KOPT-K1 (cell line): Measurements from ENCODE around the gene DHRS13.
A peak's percentile ranks its signal among the peaks of the same experiment; 100 is the strongest.

Experiments
- H3K27ac ChIP-seq: fragments of 200-600 bp; sonication (generic); 2 replicates; pipeline ENCODE4 v1.5.1; 2016; ENCODE audit warnings: antibody characterized with exemption, mild to moderate bottlenecking, low read depth, low read length; ENCODE audit not compliant: poor library complexity, severe bottlenecking
- H3K36me3 ChIP-seq: fragments of 200-600 bp; sonication (generic); 2 replicates; pipeline ENCODE4 v1.5.1; 2017; ENCODE audit warnings: antibody characterized with exemption, mild to moderate bottlenecking, low read length, moderate library complexity; ENCODE audit not compliant: insufficient read depth
- H3K9me3 ChIP-seq: fragments of 200-600 bp; sonication (generic); 2 replicates; pipeline ENCODE4 v1.5.1; 2017; ENCODE audit warnings: antibody characterized with exemption, low read length, mild to moderate bottlenecking; ENCODE audit not compliant: insufficient read depth, poor library complexity, severe bottlenecking

DHRS13 gene, protein sequence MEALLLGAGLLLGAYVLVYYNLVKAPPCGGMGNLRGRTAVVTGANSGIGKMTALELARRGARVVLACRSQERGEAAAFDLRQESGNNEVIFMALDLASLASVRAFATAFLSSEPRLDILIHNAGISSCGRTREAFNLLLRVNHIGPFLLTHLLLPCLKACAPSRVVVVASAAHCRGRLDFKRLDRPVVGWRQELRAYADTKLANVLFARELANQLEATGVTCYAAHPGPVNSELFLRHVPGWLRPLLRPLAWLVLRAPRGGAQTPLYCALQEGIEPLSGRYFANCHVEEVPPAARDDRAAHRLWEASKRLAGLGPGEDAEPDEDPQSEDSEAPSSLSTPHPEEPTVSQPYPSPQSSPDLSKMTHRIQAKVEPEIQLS

DNA sequence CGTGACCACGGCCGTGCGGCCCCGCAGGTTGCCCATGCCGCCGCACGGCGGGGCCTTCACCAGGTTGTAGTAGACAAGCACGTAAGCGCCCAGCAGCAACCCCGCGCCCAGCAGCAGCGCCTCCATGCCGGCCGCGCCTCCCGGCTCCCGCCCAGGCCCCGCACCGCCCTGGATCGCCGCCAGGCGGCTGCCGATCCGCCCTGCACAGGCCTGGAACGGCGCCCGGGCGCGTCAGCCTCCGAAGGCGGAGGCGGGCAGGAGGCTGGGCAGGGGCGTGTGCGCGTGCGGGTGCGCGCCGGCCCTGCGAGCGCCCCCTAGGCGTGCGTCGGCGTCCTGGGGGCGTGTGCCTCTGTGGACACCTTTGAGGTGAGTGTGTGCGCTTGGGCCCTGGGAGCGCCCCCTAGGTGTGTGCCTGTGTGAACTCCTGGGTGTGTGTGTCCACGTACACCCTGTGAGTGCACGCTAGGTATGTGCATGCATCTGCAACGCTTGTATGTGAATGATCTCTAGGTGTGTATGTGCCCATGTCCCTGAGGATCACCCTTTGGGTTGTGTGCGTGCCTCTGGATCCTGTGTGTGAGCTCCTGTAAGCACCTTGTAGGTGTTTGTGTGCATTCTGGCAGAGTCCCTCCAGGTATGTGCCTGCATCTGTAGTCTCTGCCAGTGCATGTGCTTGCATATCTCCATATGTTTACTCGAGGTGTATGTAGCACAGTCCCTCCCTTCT lies at the start of gene DHRS13:
Gene DHRS13 (minus strand): TSS at position 261 of the 727 bp plus-strand sequence. CDS start 135 bp downstream, at position 126.
- peak within 1 kb of the TSS; percentile 76 for H3K27ac ChIP-seq
- peaks cover 39% of the 10 kb centered on the region for H3K36me3 ChIP-seq
- H3K9me3 ChIP-seq, result no peaks in the 10 kb centered on the region

DNA sequence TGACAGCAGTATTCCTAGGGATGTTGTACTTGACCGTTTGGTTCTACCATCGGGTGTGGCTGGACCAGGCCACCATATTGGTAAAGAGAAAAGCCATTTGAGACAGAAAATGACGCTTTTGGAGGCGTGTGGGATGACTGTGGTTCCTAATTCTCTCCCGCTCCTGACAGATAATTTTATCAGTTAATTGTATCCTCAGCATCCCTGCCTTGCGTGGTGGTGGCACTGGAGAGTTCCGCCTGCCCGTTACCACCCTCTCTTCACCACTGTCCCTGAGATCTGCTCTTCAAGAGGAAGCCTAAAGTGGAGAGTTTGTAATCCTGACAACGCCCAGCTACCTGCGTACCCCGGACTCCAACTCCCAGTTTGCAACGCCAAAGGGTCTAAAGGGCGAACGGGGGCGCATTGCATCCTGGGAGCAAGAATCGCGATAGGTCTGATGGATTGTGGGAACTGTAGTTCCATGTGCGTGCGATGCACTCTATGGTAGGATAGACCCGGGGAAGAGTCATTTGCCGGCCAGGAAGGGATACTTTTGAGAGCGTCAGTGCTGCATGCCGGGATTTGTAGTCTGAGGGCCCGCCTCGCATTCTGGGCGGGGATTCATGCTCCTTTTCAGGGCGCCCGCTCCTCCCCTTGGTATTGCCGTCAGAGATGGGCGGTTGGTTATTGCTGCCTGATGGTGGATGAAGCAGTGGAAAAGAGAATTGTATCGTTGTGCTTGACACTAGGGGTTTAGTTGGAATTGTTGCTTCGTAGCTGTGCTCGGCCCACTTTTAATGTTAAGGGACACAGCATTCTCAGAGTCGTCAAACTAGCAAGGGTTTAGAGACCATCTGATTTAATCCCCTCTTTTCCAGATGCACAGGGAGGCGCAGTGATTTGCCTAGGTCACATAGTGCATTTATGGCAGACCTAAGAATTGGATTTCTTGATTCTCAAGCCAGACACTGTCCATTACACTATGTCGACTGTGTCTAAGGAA lies 49.4 kb upstream of the DHRS13 start:
- H3K36me3 ChIP-seq, result peaks cover 5% of the 10 kb centered on the region; the same call in 1 of the 2 replicates
- H3K27ac ChIP-seq, result peak overlapping the region; percentile 86
- H3K9me3 ChIP-seq, result no peaks in the 10 kb centered on the region

DNA sequence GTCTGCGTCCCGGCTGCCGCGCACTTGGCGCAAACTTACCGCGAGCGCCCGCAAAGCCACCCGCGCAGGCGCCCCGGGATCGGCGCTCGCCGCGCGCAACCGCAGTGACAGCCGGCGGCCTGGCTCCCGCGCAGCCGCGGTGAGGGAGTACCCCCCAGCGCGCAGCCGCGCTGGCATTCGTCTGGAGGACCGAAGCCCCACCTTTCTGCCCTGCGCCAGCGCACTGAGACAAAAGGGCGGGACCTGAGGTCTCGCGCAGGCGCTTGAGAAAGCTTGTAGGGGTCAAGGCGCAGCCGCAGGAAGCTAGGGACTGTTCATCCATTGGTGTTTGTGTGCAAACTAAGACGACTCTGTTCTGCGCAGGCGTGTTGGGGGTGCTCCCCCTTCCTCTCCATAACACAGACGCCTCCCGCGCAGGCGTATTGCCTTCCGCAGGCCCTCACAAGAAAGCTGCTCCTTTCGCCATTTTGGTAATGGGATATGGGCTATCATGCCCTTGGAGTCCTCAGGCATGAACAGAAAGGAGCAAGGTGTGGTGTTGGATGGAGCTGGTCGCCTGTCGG lies 48.6 kb upstream of the DHRS13 start, which contains the start of gene PHF12:
Gene PHF12 (minus strand): TSS at position 91 of the 563 bp plus-strand sequence. CDS start 558 bp downstream, outside the sequence.
- Histone ChIP-seq H3K36me3 (peaks cover 12% of the 10 kb centered on the region), H3K27ac (peak within 1 kb of the TSS; percentile 94), H3K9me3 (no peaks in the 10 kb centered on the region)

DNA sequence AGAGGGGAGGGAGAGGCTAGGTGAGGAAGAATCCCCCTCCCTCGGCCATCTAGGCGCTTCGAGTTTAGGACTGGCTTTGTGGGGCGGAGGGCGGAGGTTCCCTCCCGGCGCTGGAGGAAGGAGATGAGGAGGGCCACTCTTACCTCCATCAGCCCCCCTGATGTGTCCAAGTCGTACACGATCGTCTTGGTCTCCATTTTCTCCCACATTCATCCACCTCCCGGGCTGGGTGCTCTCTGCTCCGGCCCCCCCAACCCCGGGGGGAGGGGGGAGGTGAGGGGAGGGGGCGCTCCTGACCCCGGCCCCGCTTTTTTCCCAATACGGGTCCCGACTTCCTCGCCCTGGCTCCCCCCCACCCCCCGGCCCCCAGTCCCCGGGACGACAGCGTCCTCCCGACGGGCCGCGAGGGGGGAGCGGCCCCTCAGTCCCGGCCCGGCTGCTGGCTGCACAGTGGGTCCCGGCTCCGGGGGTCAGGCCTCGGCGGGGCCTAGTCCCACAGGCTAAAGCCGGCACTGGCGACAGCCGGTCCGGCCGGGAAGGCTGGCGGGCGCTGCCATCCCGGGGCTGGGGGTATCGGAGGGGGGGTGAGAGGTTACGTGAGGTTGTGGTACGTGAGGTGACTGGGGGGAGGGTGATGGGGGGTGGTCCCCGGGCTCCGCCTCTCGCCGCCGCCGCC lies 48.0 kb upstream of the DHRS13 start:
- Histone ChIP-seq H3K27ac (peak overlapping the region; percentile 94), H3K36me3 (peaks cover 19% of the 10 kb centered on the region), H3K9me3 (no peaks in the 10 kb centered on the region)

DNA sequence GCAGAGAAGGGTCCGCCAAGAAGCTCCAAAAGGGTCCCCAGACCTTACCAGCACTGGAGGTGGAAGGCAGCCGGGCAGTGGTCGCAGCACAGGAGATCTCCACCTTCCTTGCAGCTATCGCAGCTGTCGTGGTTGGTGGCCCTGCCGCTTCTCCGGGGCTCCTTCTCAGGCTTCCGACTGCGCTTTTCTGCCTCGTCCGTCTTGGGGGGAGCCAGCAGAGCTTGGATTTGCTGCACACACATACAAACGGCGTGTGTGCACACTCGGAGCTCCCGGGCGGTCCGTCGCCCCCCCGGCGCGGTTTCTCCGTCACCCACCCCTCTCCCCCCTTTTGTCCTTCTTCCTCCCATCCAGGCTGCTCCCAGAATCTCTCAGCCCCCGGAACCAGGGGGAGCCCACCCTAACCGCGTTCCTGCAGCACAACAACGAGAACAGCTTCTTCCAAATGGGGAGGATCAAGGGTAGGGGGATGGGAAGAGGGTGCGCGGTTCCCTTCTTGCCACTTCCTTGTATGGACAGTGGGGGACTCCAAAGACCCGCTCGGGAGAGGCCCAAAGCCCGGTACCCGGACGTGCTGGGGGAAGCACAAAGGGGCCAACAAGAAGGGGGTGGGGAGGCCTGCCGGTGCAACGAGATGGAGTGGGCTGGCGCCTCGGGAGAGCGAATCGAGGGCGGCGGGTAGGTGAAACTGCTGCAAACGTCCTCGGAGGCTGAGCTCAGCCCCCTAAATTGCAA lies 47.3 kb upstream of the DHRS13 start:
- H3K9me3 ChIP-seq, result no peaks in the 10 kb centered on the region
- peaks cover 26% of the 10 kb centered on the region for H3K36me3 ChIP-seq
- peak overlapping the region; percentile 94 for H3K27ac ChIP-seq

DNA sequence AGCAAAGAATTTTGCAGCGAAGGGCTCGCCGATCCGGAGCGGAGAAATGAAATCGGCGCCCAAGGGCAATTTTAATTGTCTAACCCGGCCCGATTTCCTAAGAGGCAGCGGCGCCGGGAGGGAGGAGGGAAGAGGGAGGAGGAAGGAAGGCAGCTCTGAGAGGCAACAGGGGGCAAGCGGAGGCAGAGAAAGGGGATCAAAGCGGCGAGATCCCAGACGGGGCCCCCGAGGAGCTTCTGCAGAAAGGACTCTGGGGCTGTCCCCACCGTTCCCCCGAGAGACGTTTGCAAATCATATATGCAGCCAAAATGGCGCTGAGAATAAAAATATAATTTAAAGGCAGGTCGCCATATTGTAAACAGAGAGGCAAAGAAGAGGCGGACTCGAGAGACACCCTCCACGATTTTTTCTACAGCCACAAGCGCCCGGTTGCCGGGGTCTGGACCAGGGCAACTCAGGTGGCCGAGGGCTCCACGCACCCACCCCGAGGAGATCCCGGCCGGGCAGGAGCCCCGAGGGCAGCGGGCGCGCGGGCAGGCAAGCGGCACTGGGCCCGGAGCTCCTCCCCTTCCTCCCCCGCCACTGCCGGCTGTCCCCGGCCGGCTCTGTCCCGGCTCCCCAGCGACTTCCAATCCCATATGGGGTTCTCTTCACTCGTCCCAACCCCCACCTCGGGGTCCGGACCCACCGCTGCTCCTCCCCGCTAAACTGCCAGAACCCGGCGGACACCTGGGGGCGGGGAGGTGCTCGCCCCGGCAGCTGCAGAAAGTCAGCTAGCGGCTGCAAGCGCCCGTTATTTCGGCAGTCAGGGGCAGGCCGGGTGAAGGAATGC lies 46.5 kb upstream of the DHRS13 start:
- peaks cover 34% of the 10 kb centered on the region for H3K36me3 ChIP-seq
- peak overlapping the region; percentile 94 for H3K27ac ChIP-seq
- H3K9me3 ChIP-seq, result no peaks in the 10 kb centered on the region

DNA sequence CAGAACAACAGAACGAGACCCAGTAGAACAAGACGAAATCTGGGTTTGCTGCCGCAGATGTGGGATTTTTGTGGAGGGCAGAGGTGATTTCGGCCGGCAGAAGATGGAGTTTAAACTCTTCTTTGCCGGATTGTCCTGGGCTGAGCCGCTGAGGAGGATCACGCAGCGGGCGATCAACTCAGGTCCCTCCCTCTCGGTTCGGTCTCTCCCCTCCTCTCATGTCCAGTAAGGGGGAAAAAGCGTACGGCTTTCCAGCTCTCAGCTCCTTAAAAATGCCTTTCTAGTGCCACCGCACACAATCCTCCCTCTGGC lies 46.0 kb upstream of the DHRS13 start:
- peaks cover 39% of the 10 kb centered on the region for H3K36me3 ChIP-seq
- no peaks in the 10 kb centered on the region for H3K9me3 ChIP-seq
- peak overlapping the region; percentile 94 for H3K27ac ChIP-seq

DNA sequence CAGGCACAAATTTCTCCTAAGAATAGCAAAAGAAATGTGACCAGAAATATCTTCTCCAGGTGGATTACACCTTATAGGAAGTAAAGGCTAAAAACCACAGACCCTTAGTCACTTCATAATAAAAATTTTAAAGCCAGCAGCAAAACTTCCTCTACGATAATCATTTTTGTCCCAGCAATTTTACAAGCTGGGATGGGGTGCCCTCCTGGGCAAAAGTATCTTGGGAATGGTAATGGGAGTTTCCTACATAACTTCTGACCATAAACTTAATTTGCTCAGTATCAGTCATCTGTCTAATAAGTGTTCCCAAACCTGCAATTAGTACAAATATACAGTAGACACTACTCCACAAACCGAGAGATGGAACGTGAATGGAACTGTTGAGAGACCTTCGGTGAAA lies 45.5 kb upstream of the DHRS13 start:
- peaks cover 44% of the 10 kb centered on the region for H3K36me3 ChIP-seq

DNA sequence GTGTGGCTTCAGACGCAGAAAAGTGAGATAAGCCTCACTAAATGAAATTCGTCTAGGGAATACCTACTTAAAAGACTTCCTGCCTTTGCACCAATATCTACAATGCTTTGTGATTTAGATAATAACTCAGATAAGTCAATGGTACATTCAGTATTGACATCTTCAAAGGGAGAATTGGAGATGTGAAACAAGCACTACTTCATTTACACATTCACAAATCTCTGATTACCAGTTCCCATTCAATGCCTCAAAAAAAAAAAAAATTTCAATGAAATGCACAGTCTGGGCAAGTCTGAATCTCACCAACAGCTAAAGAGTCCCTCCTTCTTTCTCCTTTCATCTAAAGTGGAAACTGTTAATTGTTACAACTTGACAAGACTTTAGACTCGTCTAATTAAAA lies 44.8 kb upstream of the DHRS13 start:
- no peaks in the 10 kb centered on the region for H3K9me3 ChIP-seq
- peak overlapping the region; percentile 94 for H3K27ac ChIP-seq
- peaks cover 50% of the 10 kb centered on the region for H3K36me3 ChIP-seq

More for the DNA sequence above, 45.5 kb upstream of the DHRS13 start:
- Histone ChIP-seq H3K9me3 (no peaks in the 10 kb centered on the region), H3K27ac (peak overlapping the region; percentile 94)

DNA sequence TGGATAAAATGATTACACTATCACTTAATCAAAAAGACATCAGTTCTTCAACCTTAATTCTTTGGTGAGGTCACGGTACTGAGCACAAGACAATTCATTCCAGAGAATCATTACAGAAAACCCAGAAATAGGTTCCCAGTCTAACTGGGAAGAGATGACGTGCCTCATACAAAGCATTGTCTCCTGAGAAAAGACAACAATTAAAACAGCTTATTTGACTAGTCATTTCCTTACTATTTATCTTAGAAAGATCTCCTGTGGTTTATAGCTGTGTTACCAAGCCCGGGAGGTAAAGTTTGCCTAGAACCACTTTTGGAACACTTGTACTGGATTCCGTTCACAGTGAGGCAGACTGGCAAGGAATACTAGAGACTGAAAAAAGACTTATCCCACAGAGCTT lies 43.4 kb upstream of the DHRS13 start:
- H3K9me3 ChIP-seq, result no peaks in the 10 kb centered on the region
- H3K36me3 ChIP-seq, result peaks cover 60% of the 10 kb centered on the region
- no peak overlapping the region for H3K27ac ChIP-seq

DNA sequence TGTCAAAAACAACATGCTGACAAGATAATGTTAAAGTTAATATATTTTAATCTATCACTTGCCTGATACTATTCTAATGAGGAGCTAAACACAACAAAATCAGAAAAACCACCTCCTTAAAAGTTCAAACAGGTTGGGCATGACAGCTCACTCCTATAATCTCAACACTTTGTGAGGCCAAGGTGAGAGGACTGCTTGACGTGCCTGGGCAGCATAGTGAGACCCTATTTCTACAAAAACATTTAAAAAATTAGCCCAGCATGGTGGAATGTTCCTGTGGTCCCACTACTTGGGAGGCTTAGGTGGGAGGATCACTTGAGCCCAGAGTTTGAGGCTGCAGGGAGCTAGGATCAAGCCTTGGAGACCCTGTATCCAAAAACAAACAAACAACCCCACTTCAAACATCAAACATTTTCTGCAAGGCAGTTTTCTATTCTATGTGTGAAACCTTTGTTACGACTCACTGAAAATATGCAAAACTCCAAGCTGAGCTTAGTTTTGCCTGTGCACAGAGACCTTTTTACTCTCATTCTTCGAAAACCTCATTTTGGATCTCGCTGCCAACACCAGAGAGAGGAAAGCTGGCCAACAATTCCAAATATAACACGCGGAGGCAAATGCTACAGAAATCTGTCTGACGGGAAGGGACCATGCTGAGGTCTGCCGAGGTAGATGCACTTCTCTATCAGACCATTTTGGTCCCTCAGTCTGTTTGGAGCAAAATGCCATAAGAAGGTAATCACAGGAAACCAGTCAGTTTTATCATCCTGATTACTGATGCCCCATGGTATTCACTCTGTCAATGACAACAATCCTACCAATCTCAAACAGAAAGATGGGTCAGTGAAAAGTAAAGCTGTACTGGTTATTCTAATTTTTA lies 42.2 kb upstream of the DHRS13 start:
- Histone ChIP-seq H3K36me3 (peaks cover 68% of the 10 kb centered on the region), H3K27ac (no peak overlapping the region), H3K9me3 (no peaks in the 10 kb centered on the region)

DNA sequence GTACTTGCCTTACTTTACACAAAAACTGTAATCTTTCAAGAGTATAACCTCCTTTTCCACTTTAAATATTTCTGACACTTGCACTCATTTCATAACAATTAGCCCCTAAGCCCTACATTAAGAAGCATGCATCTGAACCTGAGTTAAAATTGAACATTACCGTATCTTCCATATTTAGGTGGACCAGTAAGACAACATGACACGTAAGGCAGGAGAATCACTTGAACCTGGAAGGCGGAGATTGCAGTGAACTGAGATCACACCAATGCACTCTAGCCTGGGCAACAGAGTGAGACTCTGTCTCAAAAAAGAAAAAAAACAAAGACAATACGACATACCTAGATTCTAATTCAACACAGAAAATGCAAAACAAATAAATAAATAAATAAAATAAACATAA lies 41.5 kb upstream of the DHRS13 start:
- no peak overlapping the region for H3K27ac ChIP-seq
- H3K36me3 ChIP-seq, result peaks cover 76% of the 10 kb centered on the region

More for the DNA sequence above, 41.5 kb upstream of the DHRS13 start:
- H3K9me3 ChIP-seq, result no peaks in the 10 kb centered on the region
